Measurements from ENCODE around the gene ADGRG3.

ADGRG3 gene

GRCh38 chr16:57646388-57647039, 21.6 kb upstream of the ADGRG3 start:
- DNase-seq = no peak

- peak; percentile 41 for DNase-seq
These were observed 20.8 kb upstream of the ADGRG3 start for GRCh38 chr16:57647136-57647875.

- DNase-seq = no peak
These were observed 20.0 kb upstream of the ADGRG3 start for GRCh38 chr16:57648125-57648524.

GRCh38 chr16:57648581-57649442, 19.3 kb upstream of the ADGRG3 start:
- DNase-seq = peak; percentile 94

- DNase-seq = no peak
These were observed 18.7 kb upstream of the ADGRG3 start for GRCh38 chr16:57649443-57649751.

- no peak for DNase-seq
These were observed 18.3 kb upstream of the ADGRG3 start for GRCh38 chr16:57649846-57650245.

- no peak for DNase-seq
These were observed 16.5 kb upstream of the ADGRG3 start for GRCh38 chr16:57651344-57652333.

GRCh38 chr16:57652695-57653471, 15.2 kb upstream of the ADGRG3 start:
- no peak for DNase-seq

- no peak for DNase-seq
These were observed 14.2 kb upstream of the ADGRG3 start for GRCh38 chr16:57653936-57654335.

GRCh38 chr16:57656342-57656955, 11.7 kb upstream of the ADGRG3 start:
- DNase-seq = no peak

GRCh38 chr16:57657228-57657627, 10.9 kb upstream of the ADGRG3 start:
- DNase-seq = no peak

- no peak for DNase-seq
These were observed 9.8 kb upstream of the ADGRG3 start for GRCh38 chr16:57658130-57658877.

GRCh38 chr16:57658878-57659674, 9.0 kb upstream of the ADGRG3 start:
- no peak for DNase-seq

- DNase-seq = no peak
These were observed 7.2 kb upstream of the ADGRG3 start for GRCh38 chr16:57660715-57661463.

GRCh38 chr16:57661510-57661909, 6.6 kb upstream of the ADGRG3 start:
- no peak for DNase-seq

GRCh38 chr16:57661936-57662906, 5.9 kb upstream of the ADGRG3 start:
- no peak for DNase-seq

- no peak for DNase-seq
These were observed 4.7 kb upstream of the ADGRG3 start for GRCh38 chr16:57663436-57663835.

Measured in eye (tissue), 1 donor.